Renal cortex interstitium (tissue), 11 donors: ENCODE results near the gene CNEP1R1. TPM values are rescaled to one million over a fixed set of nuclear protein-coding genes. Genes with fewer than 3 reads are reported as not detected.

ENCODE experiments used
- DNase-seq, 11 donors: peaks; one replicate each; pipeline ENCODE4 v3.0.0-alpha.2; 2013; ENCODE audit warnings: low read depth in 9 of 11, low spot score in 4 of 11; ENCODE audit errors: extremely low read depth in 1 of 11
- polyA plus RNA-seq, 3 donors: library from polyadenylated mRNA; unstranded; fragments of 120-200 nt; gene quantifications; one replicate each; pipeline ENCODE4 v1.2.1, GENCODE V29; 2013; ENCODE audit not compliant: insufficient read length in 3 of 3

The CNEP1R1 gene
- polyA plus RNA-seq, 3 donors: 25.6 to 34.0 (median 27.9) TPM

- no peak for DNase-seq
Measured at GRCh38 chr16:50046853-50047252, 21.8 kb downstream of the CNEP1R1 start.

- no peak for DNase-seq
Measured at GRCh38 chr16:50047864-50048263, 22.8 kb downstream of the CNEP1R1 start.

- DNase-seq: no peak
Measured at GRCh38 chr16:50050802-50051201, 25.8 kb downstream of the CNEP1R1 start.

GRCh38 chr16:50056226-50056625 lies 31.2 kb downstream of the CNEP1R1 start:
- DNase-seq: no peak

GRCh38 chr16:50058091-50058771 lies 33.2 kb downstream of the CNEP1R1 start:
- no peak for DNase-seq

GRCh38 chr16:50059111-50059510 lies 34.1 kb downstream of the CNEP1R1 start:
- DNase-seq: no peak

GRCh38 chr16:50059669-50060068 lies 34.6 kb downstream of the CNEP1R1 start:
- no peak for DNase-seq

- DNase-seq: no peak
Measured at GRCh38 chr16:50061326-50061725, 36.3 kb downstream of the CNEP1R1 start.

GRCh38 chr16:50065241-50065623 lies 40.2 kb downstream of the CNEP1R1 start:
- no peak for DNase-seq

- DNase-seq: peak; percentile 74 to 87 (median 84)
Measured at GRCh38 chr16:50065624-50066481, 40.8 kb downstream of the CNEP1R1 start, which contains the start of gene HEATR3. Gene HEATR3 (plus strand): TSS chr16:50065970. CDS start chr16:50066132, 162 bp downstream.

GRCh38 chr16:50066482-50067289 lies 41.7 kb downstream of the CNEP1R1 start:
- DNase-seq: peak in 1 of 11 donors; percentile 7

GRCh38 chr16:50067290-50067853 lies 42.3 kb downstream of the CNEP1R1 start:
- DNase-seq: peak in 7 of 11 donors; percentile 4 to 45 (median 24)

- DNase-seq: no peak
Measured at GRCh38 chr16:50068550-50068949, 43.5 kb downstream of the CNEP1R1 start.

GRCh38 chr16:50069060-50069459 lies 44.0 kb downstream of the CNEP1R1 start:
- DNase-seq: no peak

- DNase-seq: no peak
Measured at GRCh38 chr16:50071075-50071671, 46.1 kb downstream of the CNEP1R1 start.

- no peak for DNase-seq
Measured at GRCh38 chr16:50072730-50073129, 47.7 kb downstream of the CNEP1R1 start.

GRCh38 chr16:50079397-50080140 lies 54.5 kb downstream of the CNEP1R1 start:
- DNase-seq: no peak

- no peak for DNase-seq
Measured at GRCh38 chr16:50081428-50082018, 56.5 kb downstream of the CNEP1R1 start.
